Left kidney (tissue), 2 donors: ENCODE results near the gene CFAP92. TPM values are rescaled to one million over a fixed set of nuclear protein-coding genes. Genes with fewer than 3 reads are reported as not detected.

ENCODE experiments used
- DNase-seq: peaks from one replicate; pipeline ENCODE4 v3.0.0-alpha.2; 2013
- polyA plus RNA-seq: library from polyadenylated mRNA; unstranded; fragments of 120-200 nt; gene quantifications from one replicate; pipeline ENCODE4 v1.2.1, GENCODE V29; 2013; ENCODE audit not compliant: insufficient read length

CFAP92 gene
- polyA plus RNA-seq, 1 donor: 1.7 TPM

- DNase-seq: no peak
Measured at GRCh38 chr3:129005526-129006303, 11.8 kb upstream of the CFAP92 start.

DNA sequence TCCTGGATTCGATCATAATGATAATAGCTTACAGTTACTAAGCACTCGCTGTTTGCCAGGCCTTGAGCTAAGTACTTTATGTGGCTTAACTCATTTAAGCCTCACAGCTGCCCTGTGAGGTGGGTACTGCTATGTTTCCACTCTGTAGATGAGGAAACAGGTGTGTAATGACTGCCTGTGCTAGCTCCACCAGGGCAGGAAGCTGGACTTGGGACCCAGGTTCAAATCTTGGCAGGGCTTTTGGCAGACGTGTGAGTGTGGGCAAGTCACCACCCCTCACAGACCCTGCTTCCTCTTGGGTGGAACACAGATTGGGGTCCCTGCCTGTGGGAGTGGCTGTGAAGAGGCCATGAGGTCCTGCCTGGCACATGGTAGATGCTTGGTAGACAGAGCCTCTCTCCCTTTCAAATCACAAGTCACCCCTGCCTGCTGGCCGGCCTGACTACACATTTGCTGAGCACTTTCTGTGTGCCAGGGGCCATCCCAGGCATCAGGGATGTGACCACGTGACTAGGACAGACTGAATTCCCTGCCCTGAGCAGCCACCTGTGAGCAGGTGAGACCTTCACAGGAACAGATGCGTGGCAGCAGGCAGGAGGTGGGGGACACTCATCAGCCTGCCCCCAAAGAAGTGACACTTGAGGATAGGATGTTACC lies 10.9 kb upstream of the CFAP92 start:
- no peak for DNase-seq

DNA sequence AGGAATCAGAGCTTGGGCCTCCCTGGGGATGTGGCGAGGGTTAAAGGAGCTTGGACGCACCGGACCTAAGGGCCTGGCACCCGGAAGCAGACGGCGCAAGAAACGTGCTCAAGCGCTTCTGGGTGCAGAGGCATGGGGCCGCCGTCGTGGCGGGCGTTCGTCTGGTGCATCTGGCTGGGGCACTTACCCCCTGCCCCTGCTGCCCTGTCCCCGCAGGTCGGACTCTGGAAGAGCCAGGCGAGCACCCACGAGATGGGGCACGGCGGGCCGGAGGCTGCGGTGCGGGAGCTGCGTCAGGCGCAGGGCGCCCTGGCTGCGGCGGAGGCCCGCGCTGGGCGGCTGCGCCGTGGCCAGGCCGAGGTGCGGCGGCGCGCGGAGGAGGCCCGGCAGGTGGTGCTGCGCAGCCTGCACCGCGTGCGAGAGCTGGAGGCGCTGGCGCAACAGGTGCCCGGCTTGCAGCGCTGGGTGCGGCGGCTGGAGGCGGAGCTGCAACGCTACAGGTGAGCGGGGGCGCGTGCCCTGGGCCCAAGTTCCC lies 9.8 kb upstream of the CFAP92 start:
- no peak for DNase-seq

DNA sequence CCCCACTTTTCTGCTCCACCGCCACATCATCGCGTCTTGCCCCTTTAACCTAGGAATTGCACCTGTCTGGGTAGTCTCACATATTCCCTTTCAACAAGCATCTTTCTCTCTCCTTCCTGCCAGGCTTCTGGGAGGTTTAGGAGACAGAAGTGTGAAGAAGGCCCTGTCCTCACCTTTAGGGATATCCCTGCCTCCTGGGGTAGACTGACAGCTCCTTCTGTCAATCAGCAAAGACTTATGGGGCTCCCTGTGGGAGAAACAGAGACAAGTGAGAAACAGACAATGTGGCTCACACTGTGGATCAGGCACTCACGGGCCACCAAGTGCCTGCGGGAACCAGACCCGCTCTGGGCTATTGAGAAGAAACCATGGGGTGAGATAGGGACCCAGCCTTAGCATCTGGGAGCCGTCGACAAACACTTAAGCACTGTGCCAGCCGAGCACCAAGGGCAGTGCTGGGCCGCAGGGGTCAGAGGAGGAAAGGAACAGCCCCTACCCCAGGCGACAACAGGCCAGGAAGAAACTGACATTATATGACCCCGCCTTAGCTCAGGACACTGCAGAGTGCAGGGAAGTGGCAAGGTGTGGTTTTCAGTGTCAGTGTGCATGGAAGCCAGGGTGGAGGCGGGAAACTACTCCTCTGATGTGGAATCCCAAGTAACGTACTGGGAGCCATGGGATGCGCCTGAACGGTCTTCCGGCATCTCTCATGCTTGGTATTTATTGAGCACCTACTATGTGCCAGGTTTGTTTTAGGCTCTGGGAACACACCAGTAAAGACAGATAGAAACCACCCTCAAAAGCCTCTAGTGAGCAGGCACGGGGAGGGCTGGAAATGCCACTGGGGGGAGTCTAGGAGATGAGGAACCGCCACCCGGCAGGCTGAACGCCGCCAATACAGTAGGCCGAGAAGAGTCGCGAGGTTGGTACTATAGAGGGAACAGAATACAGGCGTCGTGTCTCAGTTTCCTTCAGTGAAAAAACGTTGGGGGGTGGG lies 9.0 kb upstream of the CFAP92 start:
- no peak for DNase-seq

DNA sequence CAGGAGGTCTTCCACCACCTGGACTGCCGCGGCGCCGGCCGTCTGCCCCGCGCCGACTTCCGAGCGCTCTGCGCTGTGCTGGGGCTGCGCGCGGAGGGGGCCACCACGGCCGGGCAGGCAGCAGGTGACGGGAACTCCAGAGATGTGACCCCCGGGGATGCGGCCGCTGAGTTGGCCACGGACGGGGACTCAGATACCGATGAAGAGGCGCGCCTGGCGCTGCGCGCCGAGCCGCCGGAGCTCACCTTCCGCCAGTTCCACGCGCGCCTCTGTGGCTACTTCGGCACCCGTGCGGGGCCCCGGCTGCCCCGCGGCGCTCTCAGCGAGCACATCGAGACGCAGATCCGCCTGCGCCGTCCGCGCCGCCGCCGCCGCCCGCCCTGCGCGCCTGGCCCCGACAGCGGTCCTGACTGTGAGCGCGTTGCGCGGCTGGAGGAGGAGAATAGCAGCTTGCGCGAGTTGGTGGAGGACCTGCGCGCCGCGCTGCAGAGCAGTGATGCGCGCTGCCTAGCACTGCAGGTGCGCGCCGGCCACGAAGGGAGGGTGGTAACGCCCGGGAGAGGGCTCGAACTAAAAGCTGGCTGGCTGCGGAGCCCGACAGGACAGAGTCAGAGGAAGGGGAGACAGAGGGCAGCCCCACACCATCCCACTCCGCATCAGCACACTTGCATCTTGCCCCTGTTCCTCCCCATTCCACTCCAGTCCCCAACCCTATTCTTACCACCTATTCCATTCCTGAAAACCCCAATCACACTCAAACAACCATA lies 8.1 kb upstream of the CFAP92 start:
- DNase-seq: no peak

DNA sequence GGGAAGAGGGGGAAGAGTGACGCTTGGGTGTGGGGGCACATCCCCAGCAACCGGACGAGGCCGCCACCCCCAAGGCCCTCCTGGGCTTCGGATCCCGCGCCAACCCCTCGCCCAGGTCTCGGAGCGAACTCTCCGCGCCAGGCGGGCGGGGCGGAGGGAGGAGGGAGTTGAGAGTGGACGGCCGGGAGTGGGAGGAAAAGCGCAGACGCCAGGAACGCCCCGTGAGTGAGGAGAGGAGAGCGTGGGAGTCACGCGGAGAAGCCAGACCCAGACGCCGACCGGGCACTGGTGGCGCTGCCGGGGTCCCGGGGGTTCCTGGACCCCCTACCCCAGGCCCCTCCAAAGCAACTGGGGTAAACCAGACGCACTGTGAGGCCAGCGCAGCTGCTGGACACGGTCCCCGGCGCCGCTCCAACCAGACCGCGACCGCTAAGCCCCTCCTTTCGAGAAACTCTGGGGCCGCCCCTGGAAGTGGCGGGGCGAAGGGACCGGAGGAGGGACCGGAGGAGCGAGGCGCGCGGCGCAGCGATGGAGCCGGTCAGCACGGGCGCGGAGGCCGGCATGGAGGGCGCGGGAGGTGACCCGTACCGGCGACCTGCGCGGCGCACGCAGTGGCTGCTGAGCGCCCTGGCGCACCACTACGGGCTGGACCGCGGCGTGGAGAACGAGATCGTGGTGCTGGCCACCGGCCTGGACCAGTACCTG lies 7.4 kb upstream of the CFAP92 start, which contains the start of gene EFCC1:
EFCC1 (plus strand) TSS at position 204 of the 705 bp plus-strand sequence; CDS start at position 529, 325 bp downstream.
- no peak for DNase-seq

- no peak for DNase-seq
Measured at GRCh38 chr3:129000742-129001100, 6.8 kb upstream of the CFAP92 start.

GRCh38 chr3:128999102-128999501 lies 5.2 kb upstream of the CFAP92 start:
- no peak for DNase-seq

- DNase-seq: no peak
Measured at GRCh38 chr3:128998561-128998960, 4.7 kb upstream of the CFAP92 start.

- DNase-seq: no peak
Measured at GRCh38 chr3:128997486-128998133, 3.7 kb upstream of the CFAP92 start.

DNA sequence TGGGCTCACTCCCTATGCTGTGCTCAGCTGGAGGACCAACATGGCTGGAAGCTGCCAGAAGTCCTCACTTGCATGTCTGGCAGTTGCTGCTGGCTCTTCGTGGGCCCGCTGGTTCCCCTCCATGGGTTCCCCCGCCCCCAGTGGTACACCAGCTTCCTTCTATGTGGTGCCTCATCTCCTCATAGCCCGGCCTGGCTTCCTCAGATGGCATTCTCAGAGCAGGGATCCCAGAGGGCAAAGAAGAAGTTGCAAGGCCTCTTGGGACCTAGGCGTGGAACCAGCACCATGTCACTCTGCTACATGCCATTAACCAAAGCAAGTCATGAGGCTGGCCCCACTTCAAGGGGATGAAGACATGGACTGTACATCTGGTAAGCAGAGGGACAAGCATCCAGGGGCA lies 2.9 kb upstream of the CFAP92 start:
- DNase-seq: no peak

DNA sequence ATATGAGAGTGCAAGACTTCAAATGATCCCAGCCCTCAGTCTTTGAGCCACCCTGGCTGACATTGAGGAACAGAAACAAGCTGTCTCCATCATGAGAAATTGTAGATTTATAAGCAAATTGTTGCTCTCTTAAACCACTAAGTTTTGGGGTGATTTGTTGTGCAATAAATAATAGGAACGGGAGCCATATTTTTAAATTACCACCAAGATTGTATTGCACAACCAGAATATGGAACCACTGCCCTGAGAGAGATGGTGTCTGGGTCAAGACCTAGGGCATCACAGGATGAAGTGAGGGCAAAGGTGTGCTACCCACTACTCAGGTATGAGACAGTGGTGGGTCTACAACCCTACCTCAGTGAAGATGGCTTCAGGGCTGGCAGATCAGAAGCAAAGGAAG lies 2.3 kb upstream of the CFAP92 start:
- DNase-seq: no peak

- DNase-seq: no peak
Measured at GRCh38 chr3:128995737-128996136, 1.9 kb upstream of the CFAP92 start.

DNA sequence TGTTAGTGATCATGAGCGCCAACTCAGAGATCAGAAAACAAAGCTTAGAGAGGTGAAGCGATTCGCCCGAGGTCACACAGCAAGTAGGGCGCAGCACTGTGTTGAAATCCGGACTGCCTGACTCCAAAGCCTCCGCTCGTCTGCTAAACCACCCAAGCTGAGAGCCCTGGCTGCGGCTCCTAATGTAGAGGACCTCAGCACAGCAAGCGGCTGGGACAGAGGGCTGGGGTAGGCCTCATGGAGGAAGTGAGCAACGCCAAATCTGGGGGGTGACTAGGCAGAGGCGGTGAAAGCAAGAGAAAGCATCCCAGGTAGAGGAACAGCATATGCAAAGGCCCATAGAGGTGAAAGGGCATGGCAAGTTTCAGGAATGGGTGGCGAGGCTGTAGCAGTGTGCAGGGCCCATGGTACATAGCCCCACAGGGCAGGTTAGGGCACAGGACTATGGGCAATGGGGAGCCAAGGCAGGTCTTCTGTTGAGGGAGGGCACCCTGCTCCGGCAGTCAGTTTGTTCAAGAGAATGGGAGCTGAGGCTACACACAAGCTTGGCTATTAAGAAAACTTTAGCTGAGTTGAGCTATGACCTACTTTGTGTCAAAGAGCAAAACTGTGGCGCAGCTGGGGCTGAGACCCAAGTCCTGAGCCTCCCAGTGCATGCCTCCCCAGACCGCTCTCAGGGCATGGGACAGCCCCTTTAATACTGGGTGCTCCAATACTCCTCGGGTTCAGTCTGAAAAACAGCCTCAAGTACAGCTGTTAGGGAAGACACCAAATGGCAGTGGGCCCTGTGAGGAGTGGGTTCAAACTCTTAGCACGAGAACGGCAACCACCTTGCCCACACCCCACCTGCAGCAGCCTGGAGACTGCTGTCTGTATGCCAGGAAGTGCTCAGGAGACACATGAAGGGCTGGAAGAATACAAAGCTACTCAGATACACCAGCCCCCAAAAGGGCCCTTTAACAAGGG lies 988 bp upstream of the CFAP92 start:
- no peak for DNase-seq

GRCh38 chr3:128994173-128994512 lies 267 bp upstream of the CFAP92 start:
- DNase-seq: no peak

GRCh38 chr3:128992926-128993460 lies 883 bp downstream of the CFAP92 start:
- no peak for DNase-seq

GRCh38 chr3:128991355-128991895 lies 2.5 kb downstream of the CFAP92 start:
- no peak for DNase-seq

DNA sequence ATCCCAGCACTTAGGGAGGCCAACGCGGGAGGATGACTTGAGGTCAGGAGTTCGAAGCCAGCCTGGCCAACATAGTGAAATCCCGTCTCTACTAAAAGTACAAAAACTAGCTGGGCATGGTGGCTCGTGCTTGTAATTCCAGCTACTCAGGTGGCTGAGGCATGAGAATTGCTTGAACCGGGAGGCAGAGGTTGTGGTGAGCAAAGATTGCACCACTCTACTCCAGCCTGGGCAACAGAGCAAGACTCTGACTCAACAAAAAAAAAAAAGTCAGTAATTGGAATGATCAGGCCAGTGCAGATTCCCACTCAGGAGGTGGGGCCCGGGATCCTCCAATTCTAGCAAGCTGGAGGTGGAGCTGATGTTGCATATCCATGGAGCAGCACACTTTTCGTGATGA lies 5.6 kb downstream of the CFAP92 start:
- no peak for DNase-seq
